Tibial nerve (tissue), 4 donors: Measurements from ENCODE around the gene SLC36A2. TPM values are rescaled to one million over a fixed set of nuclear protein-coding genes. Genes with fewer than 3 reads are reported as not detected.

ENCODE experiments used
- DNase-seq, 2 donors: peaks; one replicate each; pipeline ENCODE4 v3.0.0-alpha.2; 2019; ENCODE audit warnings: low spot score in 2 of 2
- H3K27ac ChIP-seq, 4 donors: fragments of 200-600 bp; sonication (generic) in 3 of 4; one replicate each; pipeline ENCODE4 v1.5.1; 2017 to 2019; ENCODE audit warnings: mild to moderate bottlenecking in 1 of 4
- H3K27me3 ChIP-seq, 2 donors: fragments of 200-600 bp; sonication (generic) in 1 of 2; one replicate each; pipeline versions ENCODE4 v1.5.1 to v1.6.0; 2017 to 2019
- H3K36me3 ChIP-seq, 3 donors: fragments of 200-600 bp; sonication (generic); one replicate each; pipeline ENCODE4 v1.5.1; 2018 to 2019
- H3K4me1 ChIP-seq, 4 donors: fragments of 200-600 bp; sonication (generic) in 3 of 4; one replicate each; pipeline ENCODE4 v1.5.1; 2017 to 2019
- H3K4me3 ChIP-seq, 4 donors: fragments of 200-600 bp; sonication (generic) in 3 of 4; one replicate each; pipeline ENCODE4 v1.5.1; 2017 to 2019; ENCODE audit warnings: mild to moderate bottlenecking in 1 of 4, moderate library complexity in 1 of 4
- H3K9me3 ChIP-seq, 4 donors: fragments of 200-600 bp; sonication (generic) in 3 of 4; one replicate each; pipeline ENCODE4 v1.5.1; 2017 to 2019
- CTCF ChIP-seq, 5 experiments: fragments of 200-600 bp in 3 of 5; fragments of 450-650 bp in 2 of 5; sonication (generic) in 3 of 5; IDR thresholded peaks; one replicate each; pipeline ENCODE4 v1.5.1; 2016 to 2019; ENCODE audit warnings: antibody characterized with exemption in 5 of 5, mild to moderate bottlenecking in 3 of 5, moderate library complexity in 2 of 5
- EP300 ChIP-seq, 2 donors: sonication (generic); formaldehyde crosslinking; IDR thresholded peaks; one replicate each; pipeline ENCODE4 v1.6.1; 2017; ENCODE audit warnings: antibody characterized with exemption in 2 of 2, mild to moderate bottlenecking in 1 of 2
- POLR2A ChIP-seq, 2 donors: fragments of 450-650 bp; IDR thresholded peaks; one replicate each; pipeline ENCODE4 v1.6.1; 2017; ENCODE audit warnings: antibody characterized with exemption in 2 of 2, mild to moderate bottlenecking in 2 of 2, moderate library complexity in 2 of 2
- WGBS, 2 donors: methylation state at CpG; one replicate each; pipeline ENCODE4 v1.1.5; 2018; 5-methylcytosine and 5-hydroxymethylcytosine counted together
- total RNA-seq, 4 donors: library from RNA; depleted of rRNA; stranded (reverse); fragments of >200 nt; gene quantifications; one replicate each; pipeline ENCODE4 v1.1.0, GENCODE V29; 2016

SLC36A2 gene
- total RNA-seq, 4 donors from 2014 or later = 7.5 to 22.9 (median 10.6) TPM

DNA sequence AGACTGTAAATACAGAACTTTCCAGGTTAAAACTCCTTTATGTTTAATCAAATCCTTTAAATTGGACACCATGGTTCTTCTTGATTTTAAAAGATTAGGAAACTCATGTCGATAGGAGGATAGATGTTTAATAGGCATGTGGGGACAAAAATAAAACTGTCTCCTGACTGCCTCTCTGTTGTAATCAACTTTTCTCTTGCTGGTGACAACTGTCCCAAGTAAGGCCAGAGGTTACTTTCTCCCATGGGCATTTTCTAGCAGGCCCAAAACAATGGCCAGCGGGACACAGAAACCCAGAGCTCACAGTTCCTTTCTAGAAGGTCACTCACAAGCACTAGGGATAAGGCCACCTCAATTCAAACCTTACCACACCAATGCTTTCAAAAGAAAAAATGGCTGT lies 14.5 kb downstream of the SLC36A2 start:
- no peak overlapping the region for H3K4me3 ChIP-seq
- 65 to 67% methylated on average over 2 of the region's 2 CpGs for WGBS, 2 donors
- DNase-seq = no peak
- no peak overlapping the region for H3K27ac ChIP-seq
- TF ChIP-seq CTCF (IDR thresholded peaks at IDR 0.05) (no peak), EP300 (IDR thresholded peaks at IDR 0.05) (no peak), POLR2A (IDR thresholded peaks at IDR 0.05) (no peak)
- H3K9me3 ChIP-seq = no peaks in the 10 kb centered on the region
- H3K4me1 ChIP-seq = no peaks in the 10 kb centered on the region
- no peaks in the 10 kb centered on the region for H3K36me3 ChIP-seq
- no peaks in the 10 kb centered on the region for H3K27me3 ChIP-seq

DNA sequence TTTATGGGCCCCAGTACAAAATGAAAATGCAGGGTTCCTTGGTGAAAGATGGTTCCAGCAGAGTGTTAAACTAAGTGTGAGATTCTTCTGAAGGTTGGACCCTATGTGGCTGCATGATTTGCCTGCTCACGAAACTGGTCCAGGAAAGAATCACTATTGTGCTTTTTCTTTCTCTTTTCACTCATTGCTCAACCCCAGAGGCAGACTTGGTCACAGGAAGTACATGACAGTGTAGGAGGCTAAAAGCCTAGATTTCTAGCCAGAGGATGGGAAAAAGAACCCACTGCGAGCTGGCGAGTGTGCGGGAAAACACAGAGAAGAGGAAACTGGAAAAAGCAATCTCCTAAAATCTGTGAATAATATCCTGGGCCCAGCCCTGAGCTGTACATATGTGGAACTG lies 18.6 kb downstream of the SLC36A2 start:
- TF ChIP-seq EP300 (IDR thresholded peaks at IDR 0.05) = no peak
- TF ChIP-seq POLR2A (IDR thresholded peaks at IDR 0.05) = no peak
- no peak for TF ChIP-seq CTCF (IDR thresholded peaks at IDR 0.05)
- Histone ChIP-seq H3K9me3 (no peaks in the 10 kb centered on the region), H3K27me3 (no peaks in the 10 kb centered on the region), H3K4me3 (no peak overlapping the region), H3K4me1 (no peaks in the 10 kb centered on the region), H3K27ac (no peak overlapping the region), H3K36me3 (no peaks in the 10 kb centered on the region)
- 69 to 80% methylated on average over 4 of the region's 4 CpGs for WGBS, 2 donors
- no peak for DNase-seq

GRCh38 chr5:151327585-151327984 lies 19.8 kb downstream of the SLC36A2 start:
- WGBS, 2 donors = 58 to 70% methylated on average over 2 of the region's 2 CpGs
- no peak overlapping the region for H3K27ac ChIP-seq
- no peak for DNase-seq

DNA sequence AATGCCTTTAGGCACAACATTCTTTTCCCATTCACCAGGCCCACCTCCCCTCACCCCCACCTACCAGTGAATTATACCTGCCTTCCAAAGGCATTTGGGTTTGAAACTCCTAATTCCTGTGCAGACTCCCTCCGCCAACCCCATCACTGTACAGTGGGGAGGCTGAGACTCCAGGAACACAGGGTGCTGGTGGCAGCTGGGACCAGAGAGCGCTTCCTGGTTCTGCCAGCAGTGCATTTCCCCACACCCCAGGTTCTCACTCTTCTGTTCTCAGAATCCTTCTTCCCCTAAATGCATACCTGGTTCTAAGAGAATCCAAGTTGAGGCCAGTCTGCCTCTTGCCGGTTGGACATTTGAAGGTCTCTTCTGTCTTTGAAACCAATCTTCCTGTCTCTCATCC lies 21.1 kb downstream of the SLC36A2 start:
- Histone ChIP-seq H3K36me3 (no peaks in the 10 kb centered on the region), H3K4me3 (no peak overlapping the region), H3K27ac (no peak overlapping the region), H3K27me3 (no peaks in the 10 kb centered on the region), H3K9me3 (no peaks in the 10 kb centered on the region), H3K4me1 (no peaks in the 10 kb centered on the region)
- 91 to 96% methylated on average over 3 of the region's 3 CpGs for WGBS, 2 donors
- DNase-seq = no peak
- TF ChIP-seq EP300 (IDR thresholded peaks at IDR 0.05) (no peak), CTCF (IDR thresholded peaks at IDR 0.05) (no peak), POLR2A (IDR thresholded peaks at IDR 0.05) (no peak)

More at GRCh38 chr5:151327585-151327984, 19.8 kb downstream of the SLC36A2 start:
- no peaks in the 10 kb centered on the region for H3K27me3 ChIP-seq
- TF ChIP-seq CTCF (IDR thresholded peaks at IDR 0.05) (no peak), EP300 (IDR thresholded peaks at IDR 0.05) (no peak)
- no peaks in the 10 kb centered on the region for H3K36me3 ChIP-seq
- no peaks in the 10 kb centered on the region for H3K9me3 ChIP-seq
- H3K4me3 ChIP-seq = no peak overlapping the region
- H3K4me1 ChIP-seq = no peaks in the 10 kb centered on the region

DNA sequence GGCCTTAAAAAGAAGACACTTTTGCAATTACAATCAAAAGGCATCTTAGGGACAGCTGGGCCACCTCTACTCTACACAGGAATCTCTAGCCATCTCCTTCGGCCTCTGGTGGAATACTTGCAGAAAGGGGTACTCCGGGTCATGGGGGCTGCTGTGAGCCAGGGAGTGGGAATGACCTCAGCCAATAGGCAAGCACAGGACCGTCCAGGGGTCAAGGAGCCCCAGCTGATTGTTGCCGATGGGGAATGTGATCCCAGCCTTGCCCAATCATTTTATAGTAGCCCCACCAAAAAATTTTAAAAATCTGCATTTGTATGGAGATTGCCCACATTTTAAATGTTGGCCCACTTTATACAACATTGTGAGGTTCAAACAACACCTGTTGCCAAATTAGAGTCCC lies 26.9 kb downstream of the SLC36A2 start:
- no peak for DNase-seq

More for the DNA sequence above, 26.9 kb downstream of the SLC36A2 start:
- no peaks in the 10 kb centered on the region for H3K27me3 ChIP-seq
- no peaks in the 10 kb centered on the region for H3K36me3 ChIP-seq
- H3K4me1 ChIP-seq = peaks cover 0 to 15% (median 0%) of the 10 kb centered on the region in 4 donors
- no peak for TF ChIP-seq POLR2A (IDR thresholded peaks at IDR 0.05)
- TF ChIP-seq EP300 (IDR thresholded peaks at IDR 0.05) = no peak
- no peak for TF ChIP-seq CTCF (IDR thresholded peaks at IDR 0.05)
- 61 to 73% methylated on average over 4 of the region's 4 CpGs for WGBS, 2 donors
- H3K4me3 ChIP-seq = no peak overlapping the region
- no peak overlapping the region for H3K27ac ChIP-seq
- no peaks in the 10 kb centered on the region for H3K9me3 ChIP-seq
